AG09319 (cell line): ENCODE measurements around the gene LY6G6F.
"Not testable (repeated sequence)": the region's sequence is repeated elsewhere in the genome, so short reads cannot be mapped to it uniquely, and the experiment has no call there.

ENCODE experiments used
- DNase-seq: peaks from one replicate; pipeline ENCODE4 v3.0.0-alpha.2; 2010; ENCODE audit warnings: low read depth; ENCODE audit errors: extremely low read depth
- CTCF ChIP-seq: IDR thresholded peaks from 2 replicates; pipeline ENCODE4 v1.5.1; 2011; ENCODE audit warnings: low read depth, mild to moderate bottlenecking, inconsistent platforms, low read length, moderate library complexity

LY6G6F gene

GRCh38 chr6:31705931-31706330 is 735 bp upstream of the LY6G6F start:
- no peak for DNase-seq
- no peak for TF ChIP-seq CTCF

GRCh38 chr6:31707701-31708100 is 1.0 kb downstream of the LY6G6F start:
- no peak for TF ChIP-seq CTCF
- no peak for DNase-seq

GRCh38 chr6:31708224-31708623 is 1.6 kb downstream of the LY6G6F start:
- TF ChIP-seq CTCF: no peak
- no peak for DNase-seq

GRCh38 chr6:31709157-31709556 is 2.5 kb downstream of the LY6G6F start:
- not testable (repeated sequence) for DNase-seq

- no peak for TF ChIP-seq CTCF
- DNase-seq: no peak
These were observed 4.0 kb downstream of the LY6G6F start for GRCh38 chr6:31710523-31711219.

- no peak for TF ChIP-seq CTCF
- no peak for DNase-seq
These were observed 4.6 kb downstream of the LY6G6F start for GRCh38 chr6:31711233-31711632.

- DNase-seq: no peak
- TF ChIP-seq CTCF: no peak; the same call in 1 of the 2 replicates
These were observed 5.6 kb downstream of the LY6G6F start for GRCh38 chr6:31712296-31712695.

- no peak for DNase-seq
- no peak for TF ChIP-seq CTCF
These were observed 6.8 kb downstream of the LY6G6F start for GRCh38 chr6:31713465-31713864.
